GM19035 (cell line): ENCODE measurements around the gene CCNB1IP1.
"Not testable (repeated sequence)": the region's sequence is repeated elsewhere in the genome, so short reads cannot be mapped to it uniquely, and the experiment has no call there.

Experiments
- ATAC-seq: cut with Tn5 transposase; IDR thresholded peaks from one replicate; pipeline ENCODE4 v1.9.1; 2021; ENCODE audit not compliant: unreplicated experiment

Gene CCNB1IP1

GRCh38 chr14:20333494-20333841 is 389 bp upstream of the CCNB1IP1 start:
- ATAC-seq: no peak

GRCh38 chr14:20332431-20332787 is 670 bp downstream of the CCNB1IP1 start:
- ATAC-seq: no peak

GRCh38 chr14:20331053-20331613 is 1.9 kb downstream of the CCNB1IP1 start:
- no peak for ATAC-seq

GRCh38 chr14:20329355-20329754 is 3.7 kb downstream of the CCNB1IP1 start:
- ATAC-seq: no peak

- ATAC-seq: no peak
These were observed 4.4 kb downstream of the CCNB1IP1 start for GRCh38 chr14:20328705-20329104.

GRCh38 chr14:20327005-20327869 is 5.8 kb downstream of the CCNB1IP1 start:
- ATAC-seq: no peak

- ATAC-seq: no peak
These were observed 15.4 kb downstream of the CCNB1IP1 start for GRCh38 chr14:20317720-20318119.

- ATAC-seq: no peak
These were observed 19.1 kb downstream of the CCNB1IP1 start for GRCh38 chr14:20314026-20314425.

GRCh38 chr14:20306079-20306423 is 27.0 kb downstream of the CCNB1IP1 start:
- no peak for ATAC-seq

- peak; percentile 95 for ATAC-seq
These were observed 27.6 kb downstream of the CCNB1IP1 start, which contains the start of gene TTC5 for GRCh38 chr14:20305265-20306078. TTC5 (minus strand) TSS chr14:20305951; CDS start chr14:20305937, 14 bp downstream.

- no peak for ATAC-seq
These were observed 30.9 kb downstream of the CCNB1IP1 start for GRCh38 chr14:20302042-20302755.

- peak; percentile 76 for ATAC-seq
These were observed 38.0 kb downstream of the CCNB1IP1 start for GRCh38 chr14:20295067-20295466.

GRCh38 chr14:20294636-20295035 is 38.4 kb downstream of the CCNB1IP1 start:
- ATAC-seq: no peak

GRCh38 chr14:20281998-20282397 is 51.1 kb downstream of the CCNB1IP1 start:
- ATAC-seq: not testable (repeated sequence)

GRCh38 chr14:20280265-20280664 is 52.8 kb downstream of the CCNB1IP1 start:
- ATAC-seq: not testable (repeated sequence)

- ATAC-seq: no peak
These were observed 54.7 kb downstream of the CCNB1IP1 start for GRCh38 chr14:20278414-20278813.

GRCh38 chr14:20277409-20277808 is 55.7 kb downstream of the CCNB1IP1 start:
- no peak for ATAC-seq

GRCh38 chr14:20274062-20274461 is 59.0 kb downstream of the CCNB1IP1 start:
- no peak for ATAC-seq

- ATAC-seq: not testable (repeated sequence)
These were observed 68.7 kb downstream of the CCNB1IP1 start for GRCh38 chr14:20264361-20264760.

- ATAC-seq: no peak
These were observed 70.4 kb downstream of the CCNB1IP1 start for GRCh38 chr14:20262642-20263128.
